SK-N-MC (cell line): ENCODE results near the gene TANC1.

Source experiments
- EZH2 ChIP-seq: fragments of 200-600 bp; sonication (generic); IDR thresholded peaks from one replicate; pipeline ENCODE4 v1.6.1; 2017; ENCODE audit warnings: antibody characterized with exemption
- FOXP2 ChIP-seq: optimal IDR thresholded peaks from 2 replicates; pipeline ENCODE3; 2011; ENCODE audit warnings: mild to moderate bottlenecking, moderate library complexity; ENCODE audit not compliant: insufficient read depth; ENCODE audit errors: extremely low read length, control extremely low read depth
- POLR2AphosphoS5 ChIP-seq: IDR thresholded peaks from 2 replicates; pipeline ENCODE4 v1.6.1; 2012; ENCODE audit warnings: mild to moderate bottlenecking, low read depth, low read length, borderline replicate concordance

DNA sequence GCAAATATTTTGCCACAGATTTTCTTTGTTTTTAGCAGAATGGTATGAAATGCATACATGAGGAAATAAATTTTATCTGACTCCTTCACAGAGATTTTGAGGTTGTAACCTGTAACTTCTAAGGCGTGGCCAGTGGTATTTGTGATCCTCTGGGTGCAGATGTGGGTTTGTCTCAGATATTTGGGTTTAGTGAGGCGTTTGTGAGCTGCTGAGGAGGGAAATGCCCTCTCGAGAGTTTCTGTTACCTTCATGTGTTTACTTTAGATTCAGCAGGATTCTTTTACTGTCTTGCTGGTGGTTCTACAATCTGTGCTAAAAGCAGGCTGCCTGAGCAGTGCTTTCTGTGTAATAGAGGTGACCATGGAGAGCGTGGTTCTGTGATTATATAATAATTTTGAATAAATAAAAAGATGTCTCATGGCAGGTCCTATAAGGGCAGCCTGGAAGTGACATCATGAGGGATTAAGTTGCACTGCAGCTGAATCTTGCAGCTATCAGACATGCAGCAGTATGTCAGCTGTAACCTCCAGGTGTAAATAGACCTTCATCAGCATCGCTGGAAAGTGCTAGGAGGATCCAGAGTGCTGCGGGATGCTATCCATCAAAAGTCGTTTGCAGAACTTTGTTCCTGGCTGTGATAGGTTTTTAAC is 34.1 kb downstream of the TANC1 start:
- TF ChIP-seq EZH2 (no peak), POLR2AphosphoS5 (no peak), FOXP2 (no peak)
